ENCODE data around the gene EBNA1BP2.
"Not testable (repeated sequence)": the region's sequence is repeated elsewhere in the genome, so short reads cannot be mapped to it uniquely, and the experiment has no call there.

EBNA1BP2 gene

DNA sequence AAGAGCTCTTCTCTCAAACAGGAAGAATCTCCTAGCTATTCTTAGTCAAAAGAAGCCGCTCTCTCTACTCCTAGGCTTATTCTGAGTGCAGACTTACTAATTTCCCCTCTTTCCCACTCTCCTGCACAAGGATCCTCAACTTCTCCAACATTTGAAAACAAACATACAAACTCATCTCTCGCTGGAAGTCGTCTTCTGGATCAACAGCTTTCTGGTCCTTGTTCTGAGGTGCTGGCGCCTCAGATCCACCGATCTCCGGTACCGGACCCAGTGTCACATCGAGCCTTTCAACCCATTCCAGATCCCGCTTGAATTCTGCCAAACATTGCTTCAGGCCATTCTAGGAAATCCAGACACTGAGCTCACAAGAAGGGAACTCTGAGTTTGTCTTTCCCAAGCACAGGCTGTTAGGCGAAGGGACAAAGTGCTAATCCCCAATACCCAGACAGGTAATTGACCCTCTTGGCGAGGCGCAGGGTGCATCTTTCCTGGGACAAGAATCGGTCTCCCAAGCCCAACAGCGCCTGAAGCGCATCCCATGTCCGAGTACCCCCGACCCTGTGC, 696 bp downstream of the EBNA1BP2 start:
- DNase-seq: peak; percentile 17

DNA sequence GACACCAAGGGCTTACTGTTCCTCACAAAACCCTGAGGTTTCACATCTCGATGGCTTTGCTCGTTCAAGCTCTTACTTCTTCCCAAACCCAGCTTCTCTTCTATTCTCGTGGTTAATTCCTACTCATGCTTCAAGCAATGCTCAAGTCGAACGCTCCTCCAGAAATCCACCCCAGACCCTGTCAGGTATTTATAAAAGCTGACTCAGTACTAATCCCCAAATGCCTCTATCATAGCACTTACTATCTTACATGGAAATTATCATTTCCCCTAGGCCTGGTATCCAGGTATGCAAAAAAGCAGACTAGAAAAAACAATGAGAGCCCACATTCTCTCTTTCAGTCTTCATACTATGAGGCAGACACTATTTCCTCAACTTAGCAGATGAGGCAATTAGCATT, 6.3 kb downstream of the EBNA1BP2 start:
- no peak for DNase-seq

DNA sequence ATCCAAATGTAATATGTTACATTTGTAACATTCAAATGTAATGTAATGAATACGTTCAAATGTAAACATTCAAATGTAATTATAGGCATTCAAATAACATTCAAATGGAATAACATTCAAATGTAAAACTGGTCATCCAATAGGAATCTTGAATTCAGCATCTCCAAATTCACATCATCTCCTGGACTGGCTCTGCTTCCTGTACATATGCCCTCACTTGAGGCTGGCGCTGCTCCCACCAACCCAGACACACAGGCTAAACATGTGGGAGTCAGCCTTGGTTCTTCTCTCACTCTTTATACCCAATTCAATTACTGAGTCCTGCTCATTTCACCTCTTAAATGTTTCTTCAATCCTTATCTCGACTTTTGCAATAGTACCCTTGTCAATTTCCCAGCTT, 6.9 kb downstream of the EBNA1BP2 start:
- DNase-seq: no peak

DNA sequence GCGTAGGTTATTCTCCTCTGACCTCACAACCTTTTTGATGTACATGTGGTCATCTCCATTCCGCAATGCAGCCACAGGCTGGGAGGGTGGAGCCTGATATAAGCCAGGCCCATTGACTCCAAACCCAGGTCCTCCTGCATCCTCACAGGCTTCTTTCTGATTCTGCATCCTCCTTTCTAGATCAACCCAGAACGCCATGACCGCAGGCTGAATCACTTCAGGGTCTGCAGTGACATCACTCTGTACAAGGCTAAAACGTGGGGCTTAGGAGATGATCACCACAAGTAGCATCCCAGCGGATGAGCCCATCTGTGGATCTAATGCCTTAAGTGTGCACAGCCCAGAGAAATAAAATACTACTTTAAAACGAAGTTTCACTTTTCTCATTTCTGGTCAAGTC, 16.1 kb downstream of the EBNA1BP2 start:
- no peak for DNase-seq

DNA sequence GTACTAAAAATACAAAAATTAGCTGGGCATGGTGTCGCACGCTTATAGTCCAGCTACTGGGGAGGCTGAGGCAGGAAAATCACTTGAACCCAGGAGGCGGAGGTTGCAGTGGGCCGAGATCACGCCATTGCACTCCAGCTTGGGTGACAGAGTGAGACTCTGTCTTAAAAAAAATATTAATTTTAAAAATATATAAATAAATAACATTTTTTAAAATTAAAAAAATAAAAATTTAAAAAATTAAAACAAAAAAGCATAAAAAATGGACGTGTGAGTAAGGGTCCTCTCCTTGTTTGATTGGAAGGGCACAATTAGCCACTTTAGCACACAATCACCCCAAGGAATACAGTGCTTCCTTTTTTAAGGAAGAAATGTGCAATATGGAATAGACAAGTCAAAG, 18.6 kb downstream of the EBNA1BP2 start:
- DNase-seq: no peak

DNA sequence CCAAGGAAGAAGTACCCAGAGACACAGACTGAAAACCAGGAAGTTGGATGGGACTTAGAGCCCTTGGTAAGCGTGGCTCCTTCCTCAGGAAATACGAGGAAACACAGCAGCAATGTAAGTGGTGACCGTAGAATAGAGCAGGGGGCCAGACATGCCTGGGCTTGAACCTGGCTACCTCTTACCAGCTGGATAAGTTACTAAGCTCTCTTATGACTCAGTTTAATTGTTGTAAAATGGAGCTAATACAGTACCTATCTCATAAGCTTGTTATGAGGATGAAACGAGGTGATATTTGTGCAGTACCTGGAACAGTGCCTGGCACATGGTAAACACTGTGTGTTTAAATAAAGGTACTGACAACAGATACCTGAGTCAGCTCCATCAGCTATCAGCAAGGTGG, 19.2 kb downstream of the EBNA1BP2 start:
- no peak for DNase-seq

DNA sequence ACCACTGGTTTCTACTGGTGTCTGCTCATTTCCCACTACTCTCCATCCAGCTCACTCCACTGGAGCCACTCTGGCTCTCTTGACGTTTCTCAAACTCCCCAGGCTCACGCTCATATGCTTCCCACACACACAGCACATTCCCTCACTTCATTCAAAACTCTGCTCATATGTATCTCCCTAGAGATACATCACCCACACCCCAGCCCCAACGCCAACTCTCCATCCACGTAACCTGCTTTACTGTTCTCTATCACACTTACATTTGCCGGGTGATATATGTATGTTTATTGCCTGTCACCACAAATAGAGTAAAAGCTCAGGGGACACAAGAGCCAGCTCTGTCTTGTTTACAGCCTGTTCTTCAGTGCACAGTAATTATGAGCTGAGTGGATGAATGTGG, 22.2 kb downstream of the EBNA1BP2 start:
- DNase-seq: no peak

DNA sequence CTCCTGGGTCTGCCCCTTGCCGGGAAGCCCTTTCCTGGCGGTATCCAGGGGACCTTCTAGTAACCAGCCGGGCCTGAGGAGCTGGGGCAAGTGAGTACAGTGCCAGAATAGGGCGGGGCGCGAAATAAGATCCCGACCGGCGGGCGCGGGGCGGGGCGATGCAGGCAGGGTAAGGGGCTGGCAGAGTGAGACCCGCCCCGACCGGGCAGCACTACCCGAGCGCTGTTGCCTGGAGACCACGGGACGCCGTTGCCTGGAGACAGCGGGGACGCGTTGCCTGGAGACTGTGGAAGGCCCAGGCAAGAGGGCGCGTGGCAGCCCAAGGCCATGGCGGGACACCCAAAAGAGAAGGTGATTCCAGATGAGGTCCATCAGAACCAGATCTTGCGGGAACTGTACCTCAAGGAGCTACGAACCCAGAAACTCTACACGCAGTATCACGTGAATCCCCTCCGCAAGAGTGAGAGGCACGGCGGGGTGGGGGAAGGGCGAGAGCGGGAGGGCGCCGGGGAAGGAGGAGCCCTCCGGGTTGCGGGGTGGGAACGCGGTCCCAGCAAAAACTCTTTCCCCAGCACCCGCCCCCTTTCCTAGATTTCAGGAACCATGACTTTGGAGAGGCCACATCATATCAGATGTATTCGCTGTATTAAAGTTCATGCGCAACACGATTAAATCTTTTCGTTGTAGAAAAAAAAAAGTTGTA, 24.3 kb downstream of the EBNA1BP2 start:
- DNase-seq: peak; percentile 67

DNA sequence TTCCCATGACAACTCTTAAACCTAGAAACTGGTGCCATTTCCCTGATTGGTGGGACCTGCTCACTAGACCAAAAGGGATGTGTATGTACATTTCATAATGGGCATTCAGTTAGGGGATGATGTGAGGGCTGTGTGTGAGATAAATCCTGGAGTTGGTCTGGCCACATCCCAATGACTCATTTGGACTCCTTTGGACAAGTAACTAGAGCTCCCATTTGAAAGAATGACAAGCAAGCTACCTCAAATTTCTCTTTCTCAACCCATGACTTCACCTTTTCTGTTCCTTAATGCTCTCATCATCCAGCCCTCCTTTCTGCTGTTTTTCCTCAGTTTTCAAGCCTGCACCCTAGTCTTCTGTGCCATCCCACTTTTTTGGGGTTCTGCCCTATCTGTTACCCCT, 27.9 kb downstream of the EBNA1BP2 start:
- DNase-seq: no peak

DNA sequence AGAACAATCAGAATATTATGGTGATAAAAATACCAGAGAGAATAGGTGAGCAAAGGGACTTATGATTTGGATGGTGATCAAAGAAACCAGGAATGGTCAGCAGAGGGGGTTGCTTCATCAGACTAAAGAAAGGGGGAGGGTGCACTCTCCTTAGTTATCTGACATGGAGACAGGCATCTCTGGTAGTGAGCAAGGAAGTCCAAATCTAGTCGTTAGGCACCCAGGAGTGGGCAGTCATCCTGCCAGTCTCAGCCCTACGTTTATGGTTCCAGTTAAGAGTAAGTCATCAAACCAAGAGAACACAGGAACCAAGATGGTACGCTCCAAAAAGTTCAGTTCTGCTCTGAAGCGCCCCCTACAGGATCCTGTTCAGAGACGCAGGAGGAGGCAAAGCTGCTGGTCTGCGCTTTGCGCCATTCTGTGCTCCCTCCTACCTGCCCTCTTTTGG, 28.6 kb downstream of the EBNA1BP2 start:
- DNase-seq: peak; percentile 52

DNA sequence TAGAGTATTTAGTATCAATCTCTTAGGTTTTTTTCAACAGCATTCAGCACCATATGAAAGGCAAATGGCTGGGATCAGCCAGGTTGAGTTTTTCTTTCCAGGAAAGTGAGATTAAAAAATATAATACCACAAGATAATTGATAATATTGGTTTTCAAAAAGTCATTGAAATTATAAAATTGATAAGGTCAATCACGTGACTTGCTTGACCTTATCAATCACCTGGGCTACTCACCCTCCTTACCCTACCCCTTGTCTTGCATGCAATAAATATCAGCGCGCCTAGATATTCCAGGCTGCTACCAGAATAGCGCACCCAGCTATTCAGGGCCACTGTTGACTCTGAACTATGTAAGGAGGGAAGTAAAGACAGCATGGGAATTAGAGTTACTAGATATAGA, 31.5 kb downstream of the EBNA1BP2 start:
- DNase-seq: no peak

DNA sequence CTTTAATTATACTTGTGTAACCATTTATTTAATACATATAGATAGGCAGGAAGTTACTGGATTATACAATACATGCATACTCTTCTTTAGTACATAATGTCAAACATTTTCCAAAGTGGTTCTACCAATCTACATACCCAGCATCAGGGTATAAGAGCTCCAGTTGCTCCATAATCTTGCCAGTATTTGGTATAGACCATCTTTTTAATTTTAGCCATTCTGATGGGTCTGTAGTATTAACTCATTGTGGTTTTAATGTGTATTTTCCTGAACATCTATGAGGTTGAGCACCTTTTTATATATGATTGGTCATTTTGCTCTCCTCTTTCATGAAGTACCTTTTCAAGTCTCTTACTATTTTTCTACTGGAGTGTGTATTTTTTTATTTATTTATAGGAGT, 32.1 kb downstream of the EBNA1BP2 start:
- DNase-seq: no peak

DNA sequence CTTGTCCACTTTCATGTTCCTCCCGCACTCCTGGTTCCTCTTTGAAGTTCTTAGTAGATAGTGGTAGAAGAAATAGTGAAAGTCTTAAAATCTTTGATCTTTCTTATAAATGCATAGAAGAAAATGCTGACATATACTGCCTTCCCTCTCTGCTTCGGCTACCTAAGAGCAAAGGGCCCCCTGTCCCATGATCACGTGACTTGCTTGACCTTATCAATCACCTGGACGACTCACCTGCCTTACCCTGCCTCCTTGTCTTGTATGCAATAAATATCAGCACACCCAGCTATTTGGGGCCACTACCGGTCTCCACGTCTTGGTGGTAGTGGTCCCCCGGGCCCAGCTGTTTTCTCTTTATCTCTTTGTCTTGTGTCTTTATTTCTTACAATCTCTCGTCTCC, 32.8 kb downstream of the EBNA1BP2 start:
- DNase-seq: not testable (repeated sequence)

DNA sequence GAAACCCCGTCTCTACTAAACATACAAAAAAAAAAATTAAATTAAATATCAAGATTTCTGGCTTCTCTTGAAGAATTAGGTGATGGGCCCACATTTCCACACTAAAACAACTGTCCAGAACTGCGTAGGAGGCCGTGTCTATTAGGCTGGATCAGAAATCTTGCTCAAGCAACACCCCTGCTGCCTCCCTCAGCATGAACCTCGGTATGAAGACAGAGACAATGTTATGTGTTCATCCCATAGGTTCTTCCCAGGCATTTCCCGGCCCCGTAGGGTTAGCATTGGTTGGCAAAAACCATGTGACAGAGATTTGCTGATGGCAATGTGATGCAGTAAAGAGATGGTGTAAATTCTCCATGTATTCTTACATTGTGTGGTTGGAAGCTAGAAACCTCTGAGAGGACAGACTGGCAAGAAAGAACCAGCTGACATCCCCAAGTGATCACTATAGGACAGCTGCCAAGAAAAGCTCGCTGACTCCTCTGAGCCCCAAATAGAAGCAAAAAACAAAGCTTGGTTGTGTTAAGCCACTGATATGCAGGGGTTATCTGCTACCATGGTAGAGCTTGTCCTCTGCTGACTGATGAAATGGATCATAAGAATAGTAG, 34.5 kb downstream of the EBNA1BP2 start:
- DNase-seq: no peak

DNA sequence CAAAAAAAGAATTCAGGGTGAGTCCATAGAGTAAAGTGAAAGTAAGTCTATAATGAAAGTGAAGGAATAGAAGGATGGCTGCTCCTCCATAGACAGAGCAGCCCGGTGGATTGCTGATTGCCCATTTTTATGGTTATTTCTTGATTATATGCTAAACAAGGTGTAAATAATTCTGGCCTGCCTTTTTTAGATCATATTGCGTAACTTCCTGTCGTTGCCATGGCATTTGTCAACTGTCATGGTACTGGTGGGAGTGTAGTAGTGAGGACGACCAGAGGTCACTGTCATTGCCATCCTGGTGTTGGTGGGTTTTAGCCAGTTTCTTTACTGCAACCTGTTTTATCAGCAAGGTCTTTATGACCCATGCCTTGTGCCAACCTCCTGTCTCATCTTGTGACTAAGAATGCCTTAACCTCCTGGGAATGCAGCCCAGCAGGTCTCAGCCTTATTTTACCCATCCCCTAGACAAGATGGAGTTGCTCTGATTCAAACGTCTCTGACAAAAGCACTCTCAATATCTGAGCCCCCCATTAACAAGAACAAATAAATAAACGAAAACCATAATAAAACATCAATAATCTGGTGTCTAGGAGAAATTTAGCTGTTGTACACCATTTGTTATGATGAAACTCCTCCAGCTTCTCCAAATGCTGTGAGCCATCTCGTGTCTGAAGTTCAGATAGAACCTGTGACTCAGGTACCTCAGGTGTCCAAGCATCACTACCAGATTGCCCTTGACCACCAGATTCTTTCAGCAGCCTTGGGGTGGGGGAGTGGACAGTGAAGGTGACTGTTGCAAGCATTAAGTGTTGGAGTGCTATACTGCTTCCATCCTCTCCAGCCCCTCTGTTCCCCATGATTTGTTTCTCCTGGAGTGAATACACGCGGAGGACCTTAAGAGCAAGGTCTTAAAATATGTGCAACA, 36.0 kb downstream of the EBNA1BP2 start:
- no peak for DNase-seq

DNA sequence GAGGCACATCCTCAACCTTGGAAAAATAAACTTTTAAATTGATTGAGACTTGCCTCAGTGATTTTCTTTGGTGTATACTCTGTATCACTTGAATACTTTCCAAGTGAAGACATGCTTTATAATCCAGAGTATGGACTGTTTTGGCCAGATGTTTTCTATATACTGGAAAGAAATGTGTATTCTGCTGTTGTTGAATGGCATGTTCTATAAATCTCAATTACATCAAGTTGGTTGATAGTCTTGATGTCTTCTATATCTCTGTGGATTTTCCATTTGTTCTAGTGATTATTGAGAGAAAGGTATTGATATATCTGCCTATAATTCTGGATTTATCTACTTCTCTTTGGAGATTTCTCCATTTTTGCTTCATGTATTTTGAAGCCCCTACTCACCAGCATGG, 37.5 kb downstream of the EBNA1BP2 start:
- DNase-seq: no peak

DNA sequence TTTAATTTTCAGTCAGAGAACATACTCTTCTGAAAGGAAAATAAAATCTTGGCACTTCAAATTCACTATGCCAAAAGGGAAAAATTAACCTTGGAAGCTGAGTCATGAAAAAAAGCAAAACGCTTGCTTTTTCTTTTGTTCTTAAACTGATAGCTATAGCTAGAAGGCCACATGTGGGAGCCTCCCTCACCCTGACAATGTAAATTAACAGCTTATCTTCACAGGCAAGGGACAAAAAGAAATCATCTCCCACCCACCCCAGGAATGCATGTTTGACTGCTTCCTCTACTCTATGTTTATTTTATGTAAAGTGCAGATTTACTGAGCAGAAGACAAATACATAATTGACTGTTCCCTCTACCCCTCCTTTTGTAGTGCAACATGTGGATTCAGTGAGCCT, 38.0 kb downstream of the EBNA1BP2 start:
- DNase-seq: no peak

DNA sequence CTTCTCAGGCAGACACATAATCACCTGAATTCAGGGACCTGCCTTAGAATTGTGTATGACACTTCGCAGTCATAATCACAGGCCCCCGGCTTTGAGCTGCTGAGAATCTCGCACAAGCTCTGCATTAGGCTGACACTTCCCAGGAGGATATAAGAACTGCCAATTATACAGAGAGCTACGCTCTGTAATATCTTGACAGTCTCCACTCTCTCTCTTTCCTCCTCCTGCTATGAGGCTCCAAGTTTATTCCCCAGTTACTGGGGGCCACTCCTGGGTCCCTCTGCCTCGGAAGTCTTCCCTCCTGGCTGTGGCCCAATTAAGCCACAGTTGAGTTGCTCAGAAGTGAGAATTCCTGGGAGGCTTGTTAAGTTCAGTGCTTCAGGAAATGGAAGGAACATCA, 42.7 kb downstream of the EBNA1BP2 start:
- no peak for DNase-seq

DNA sequence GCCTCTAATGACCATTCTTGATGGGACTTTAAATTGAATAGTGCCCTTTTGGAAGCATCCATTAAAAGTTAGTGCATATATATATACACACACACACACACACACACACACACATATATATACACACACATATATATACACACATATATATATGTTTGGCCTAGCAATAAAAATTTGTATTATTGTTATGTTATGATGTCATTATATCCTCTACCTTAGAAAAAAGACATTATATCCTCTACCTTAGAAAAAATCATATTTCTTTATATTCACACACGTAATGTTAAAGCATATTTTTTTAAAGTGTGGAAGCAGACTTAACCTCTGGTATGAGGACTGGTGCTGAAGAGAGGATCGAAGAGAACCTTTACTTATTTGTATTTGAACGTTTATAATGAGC, 43.3 kb downstream of the EBNA1BP2 start:
- no peak for DNase-seq

DNA sequence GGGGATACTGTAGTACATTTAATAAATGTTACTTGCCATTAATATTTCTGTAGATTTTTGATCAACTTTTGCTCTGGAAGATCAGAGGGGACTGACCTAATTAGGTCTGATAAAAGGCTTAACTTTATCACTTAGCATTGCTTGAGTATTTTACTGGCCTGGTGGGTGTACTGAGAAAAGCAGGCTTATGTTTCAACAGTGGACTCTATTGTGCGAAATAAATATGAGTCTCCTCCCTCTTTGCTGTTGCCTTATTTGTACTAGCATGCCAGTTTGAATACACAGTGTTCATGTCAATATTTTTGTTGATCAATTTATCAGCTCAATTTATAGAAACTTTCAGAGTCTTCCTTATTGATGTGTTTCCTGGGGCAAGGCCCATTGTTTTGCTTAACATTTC, 49.1 kb downstream of the EBNA1BP2 start:
- no peak for DNase-seq

DNA sequence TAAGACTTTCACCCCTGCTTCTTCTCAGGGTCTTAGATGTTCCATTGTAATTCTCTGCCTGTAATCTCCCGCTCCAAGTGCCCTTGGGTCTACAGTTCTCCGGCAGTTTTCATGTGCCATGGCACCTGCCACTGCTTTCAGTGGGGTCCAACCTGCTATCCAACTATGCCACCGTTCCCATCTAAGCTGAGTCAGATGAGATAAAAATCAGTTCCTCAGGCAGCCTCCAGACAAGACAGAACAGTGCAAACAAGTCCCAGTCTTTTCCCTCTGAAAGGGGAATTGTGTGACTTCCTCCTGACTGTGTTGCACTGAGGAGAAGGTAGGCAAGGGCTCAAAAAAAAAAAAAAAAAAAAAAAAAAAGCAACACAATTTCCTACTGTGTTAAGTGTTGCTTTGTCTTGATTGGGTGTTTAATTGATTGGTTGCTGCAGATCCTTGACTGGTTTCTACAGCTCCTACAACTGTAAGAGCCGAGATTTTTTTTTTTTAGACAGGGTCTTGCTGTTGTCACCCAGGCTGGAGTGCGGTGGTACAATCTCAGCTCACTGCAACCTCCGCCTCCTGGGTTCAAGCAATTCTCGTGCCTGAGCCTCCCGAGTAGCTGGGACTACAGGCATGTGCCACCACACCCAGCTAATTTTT, 50.7 kb downstream of the EBNA1BP2 start:
- no peak for DNase-seq

DNA sequence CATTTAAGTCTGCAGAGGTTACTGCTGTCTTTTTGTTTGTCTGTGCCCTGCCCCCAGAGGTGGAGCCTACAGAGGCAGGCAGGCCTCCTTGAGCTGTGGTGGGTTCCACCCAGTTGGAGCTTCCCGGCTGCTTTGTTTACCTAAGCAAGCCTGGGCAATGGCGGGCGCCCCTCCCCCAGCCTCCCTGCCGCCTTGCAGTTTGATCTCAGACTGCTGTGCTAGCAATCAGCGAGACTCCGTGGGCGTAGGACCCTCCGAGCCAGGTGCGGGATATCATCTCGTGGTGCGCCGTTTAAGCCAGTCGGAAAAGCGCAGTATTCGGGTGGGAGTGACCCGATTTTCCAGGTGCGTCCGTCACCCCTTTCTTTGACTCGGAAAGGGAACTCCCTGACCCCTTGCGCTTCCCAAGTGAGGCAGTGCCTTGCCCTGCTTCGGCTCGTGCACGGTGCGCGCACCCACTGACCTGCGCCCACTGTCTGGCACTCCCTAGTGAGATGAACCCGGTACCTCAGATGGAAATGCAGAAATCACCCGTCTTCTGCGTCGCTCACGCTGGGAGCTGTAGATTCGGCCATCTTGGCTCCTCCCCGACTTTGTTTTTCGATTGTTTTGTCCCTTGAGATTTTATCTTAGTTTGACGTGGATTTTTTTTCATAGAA, 52.0 kb downstream of the EBNA1BP2 start:
- not testable (repeated sequence) for DNase-seq
